Thymus (tissue), 11 donors: ENCODE results near the gene RALGAPA2. TPM values are rescaled to one million over a fixed set of nuclear protein-coding genes. Genes with fewer than 3 reads are reported as not detected.
A peak's percentile ranks its signal among the peaks of the same experiment; 100 is the strongest.

Experiments used
- DNase-seq, 9 donors: peaks; one replicate each; pipeline ENCODE4 v3.0.0-alpha.2; 2013; ENCODE audit warnings: low spot score in 9 of 9, low read depth in 6 of 9, missing footprints in 1 of 9
- H3K27ac ChIP-seq, 2 donors: one replicate each; pipeline ENCODE4 v1.5.1; 2013; ENCODE audit warnings: control low read depth in 1 of 2, low read depth in 1 of 2, low read length in 1 of 2, mild to moderate bottlenecking in 1 of 2, moderate library complexity in 1 of 2
- H3K27me3 ChIP-seq, 2 donors: one replicate each; pipeline ENCODE4 v1.5.1; 2013; ENCODE audit warnings: low read length in 1 of 2; ENCODE audit not compliant: control insufficient read depth in 2 of 2, insufficient read depth in 1 of 2
- H3K36me3 ChIP-seq, 2 donors: one replicate each; pipeline ENCODE4 v1.5.1; 2013; ENCODE audit warnings: low read length in 1 of 2, mild to moderate bottlenecking in 1 of 2, moderate library complexity in 1 of 2; ENCODE audit not compliant: control insufficient read depth in 2 of 2, insufficient read depth in 2 of 2
- H3K4me1 ChIP-seq, 2 donors: one replicate each; pipeline ENCODE4 v1.5.1; 2013; ENCODE audit warnings: low read length in 2 of 2; ENCODE audit not compliant: control insufficient read depth in 2 of 2, insufficient read depth in 2 of 2
- H3K4me3 ChIP-seq, 2 donors: one replicate each; pipeline ENCODE4 v1.5.1; 2013; ENCODE audit warnings: low read length in 2 of 2, control low read depth in 1 of 2, mild to moderate bottlenecking in 1 of 2
- H3K9me3 ChIP-seq, 2 donors: one replicate each; pipeline ENCODE4 v1.5.1; 2013; ENCODE audit warnings: low read length in 1 of 2, mild to moderate bottlenecking in 1 of 2; ENCODE audit not compliant: control insufficient read depth in 2 of 2, insufficient read depth in 1 of 2
- WGBS: extraction: QIAGEN DNeasy Blood & Tissue Kit; methylation state at CpG from one replicate; pipeline ENCODE4 v1.1.7; 2013; 5-methylcytosine and 5-hydroxymethylcytosine counted together
- polyA plus RNA-seq: library from polyadenylated mRNA; stranded (reverse); fragments of 200-250 nt; gene quantifications from one replicate; pipeline ENCODE4 v1.2.3, GENCODE V29; 2013
- total RNA-seq: library from RNA; stranded (reverse); fragments of 120-200 nt; gene quantifications from one replicate; pipeline ENCODE4 v1.2.4, GENCODE V29; 2013
- donor health status: healthy.

Gene RALGAPA2
- total and polyA plus RNA-seq, 2 donors, result 9.0 to 10.3 TPM

DNA sequence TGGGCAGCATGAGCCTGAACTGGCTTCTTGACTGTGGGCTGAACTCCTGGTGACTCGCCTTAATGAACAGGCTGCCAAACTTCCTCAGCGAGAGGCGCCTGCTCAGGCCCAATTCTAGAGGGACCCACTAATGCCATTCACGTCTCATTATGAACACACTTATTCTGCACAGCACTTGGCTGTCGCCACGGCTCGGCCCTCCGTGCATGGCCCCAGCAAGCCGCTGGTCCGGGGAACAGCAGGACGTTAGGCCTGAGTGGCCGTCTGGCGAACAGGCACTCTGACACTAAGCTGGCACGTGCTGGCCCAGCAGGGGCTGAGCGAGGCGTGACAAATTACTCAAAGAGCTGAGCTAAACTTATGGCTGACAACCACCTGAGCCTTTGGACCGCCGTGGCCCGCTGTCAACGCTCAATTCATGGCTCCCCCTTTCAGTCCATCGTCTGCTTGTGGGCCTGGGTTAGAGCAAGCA is 298.6 kb downstream of the RALGAPA2 start:
- H3K4me1 ChIP-seq, result peaks cover 13 to 20% of the 10 kb centered on the region in 2 donors
- no peaks in the 10 kb centered on the region for H3K27me3 ChIP-seq
- H3K4me3 ChIP-seq, result no peak overlapping the region
- H3K36me3 ChIP-seq, result no peaks in the 10 kb centered on the region
- no peak for DNase-seq
- WGBS, result 97% methylated on average over 21 of the region's 21 CpGs
- H3K9me3 ChIP-seq, result peaks cover 0 to 2% of the 10 kb centered on the region in 2 donors
- H3K27ac ChIP-seq, result no peak overlapping the region

DNA sequence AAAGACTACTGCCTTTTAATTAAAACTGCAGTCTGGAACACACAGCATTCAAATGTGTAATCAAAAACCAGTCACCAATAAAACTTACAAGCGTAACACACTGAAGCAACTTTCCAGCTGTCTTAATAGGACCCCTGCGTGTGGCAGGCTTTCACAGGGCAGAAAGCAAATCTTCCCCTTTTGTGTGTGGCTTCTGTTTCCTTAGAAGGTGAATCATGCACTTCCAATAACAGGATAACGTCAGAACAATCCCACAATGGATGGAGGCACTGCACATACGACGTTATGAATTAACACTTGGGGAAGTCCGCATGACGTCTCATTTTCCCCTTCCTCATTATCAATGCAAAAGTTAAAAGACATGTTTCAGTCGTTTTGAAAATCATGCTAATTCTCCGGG is 299.7 kb downstream of the RALGAPA2 start:
- Histone ChIP-seq H3K36me3 (no peaks in the 10 kb centered on the region), H3K4me3 (no peak overlapping the region), H3K9me3 (peaks cover 0 to 2% of the 10 kb centered on the region in 2 donors), H3K27me3 (no peaks in the 10 kb centered on the region), H3K27ac (no peak overlapping the region), H3K4me1 (peaks cover 9 to 14% of the 10 kb centered on the region in 2 donors)
- 85% methylated on average over 9 of the region's 9 CpGs for WGBS
- no peak for DNase-seq

DNA sequence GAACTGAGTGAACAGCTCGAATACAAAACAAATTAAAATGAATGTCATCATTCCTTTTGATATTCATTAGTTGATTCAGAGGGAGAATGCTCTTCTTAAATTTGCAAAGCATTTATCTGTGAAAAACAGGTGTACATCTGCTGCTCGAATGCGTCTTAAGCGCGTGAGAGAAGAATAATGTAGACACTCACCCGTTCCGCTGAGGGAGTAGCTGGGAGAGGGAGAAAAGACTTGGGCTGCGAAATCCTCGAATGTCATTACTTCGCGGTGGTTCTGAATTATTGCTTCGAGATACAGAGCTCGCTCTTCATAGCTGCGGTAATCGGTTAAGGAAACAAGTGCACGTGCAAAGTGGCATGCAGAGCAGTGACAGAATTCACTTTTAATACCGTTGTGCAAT is 300.6 kb downstream of the RALGAPA2 start:
- H3K27ac ChIP-seq, result no peak overlapping the region
- H3K9me3 ChIP-seq, result peaks cover 0 to 2% of the 10 kb centered on the region in 2 donors
- no peak overlapping the region for H3K4me3 ChIP-seq
- H3K27me3 ChIP-seq, result no peaks in the 10 kb centered on the region
- peaks cover 2 to 13% of the 10 kb centered on the region in 2 donors for H3K4me1 ChIP-seq
- H3K36me3 ChIP-seq, result no peaks in the 10 kb centered on the region
- WGBS, result 97% methylated on average over 17 of the region's 17 CpGs
- no peak for DNase-seq

DNA sequence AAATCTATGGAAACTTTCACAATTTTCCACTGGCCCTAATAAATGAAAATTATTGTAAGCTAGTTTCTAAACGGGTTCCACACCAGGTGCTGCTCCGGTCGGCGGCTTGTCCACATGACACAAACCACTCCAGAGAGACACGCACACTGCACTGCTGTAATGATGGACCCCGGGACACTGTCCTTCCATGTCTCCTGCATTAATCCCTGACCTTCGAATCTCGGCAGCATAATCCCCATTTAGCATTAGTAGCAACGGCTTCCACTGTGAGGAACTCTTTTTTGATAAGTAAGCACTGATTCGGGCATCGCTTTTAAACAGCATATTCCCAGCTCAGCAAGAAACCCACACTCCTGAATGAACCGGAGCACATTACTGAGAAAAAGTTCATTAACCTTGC is 301.0 kb downstream of the RALGAPA2 start:
- no peaks in the 10 kb centered on the region for H3K36me3 ChIP-seq
- H3K9me3 ChIP-seq, result no peaks in the 10 kb centered on the region
- peaks cover under 1 to 14% of the 10 kb centered on the region in 2 donors for H3K4me1 ChIP-seq
- no peaks in the 10 kb centered on the region for H3K27me3 ChIP-seq
- no peak for DNase-seq
- H3K4me3 ChIP-seq, result no peak overlapping the region
- H3K27ac ChIP-seq, result no peak overlapping the region
- 98% methylated on average over 12 of the region's 12 CpGs for WGBS

DNA sequence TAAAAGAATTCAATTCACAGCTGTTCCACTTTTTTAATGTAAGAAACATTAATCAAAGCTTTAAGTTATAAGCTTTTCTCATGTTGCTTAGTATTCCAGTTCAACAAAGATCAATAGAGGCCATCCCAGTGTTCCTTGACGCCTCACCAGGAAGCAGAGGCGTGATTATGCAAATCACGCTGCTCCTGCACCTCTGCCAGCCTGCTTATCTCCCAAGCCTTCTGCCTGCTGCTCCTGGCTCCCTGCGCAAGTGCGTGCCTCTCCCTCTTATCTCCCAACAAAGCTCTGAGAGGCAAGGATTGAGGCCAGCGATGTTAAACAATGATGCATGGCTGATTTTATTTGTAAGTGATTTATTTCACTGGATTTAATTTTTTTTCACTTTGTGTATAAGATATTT is 301.8 kb downstream of the RALGAPA2 start:
- no peak overlapping the region for H3K27ac ChIP-seq
- WGBS, result 95% methylated on average over 6 of the region's 6 CpGs
- H3K4me1 ChIP-seq, result peaks cover 5 to 19% of the 10 kb centered on the region in 2 donors
- H3K36me3 ChIP-seq, result no peaks in the 10 kb centered on the region
- H3K27me3 ChIP-seq, result no peaks in the 10 kb centered on the region
- no peak for DNase-seq
- no peak overlapping the region for H3K4me3 ChIP-seq
- H3K9me3 ChIP-seq, result no peaks in the 10 kb centered on the region

DNA sequence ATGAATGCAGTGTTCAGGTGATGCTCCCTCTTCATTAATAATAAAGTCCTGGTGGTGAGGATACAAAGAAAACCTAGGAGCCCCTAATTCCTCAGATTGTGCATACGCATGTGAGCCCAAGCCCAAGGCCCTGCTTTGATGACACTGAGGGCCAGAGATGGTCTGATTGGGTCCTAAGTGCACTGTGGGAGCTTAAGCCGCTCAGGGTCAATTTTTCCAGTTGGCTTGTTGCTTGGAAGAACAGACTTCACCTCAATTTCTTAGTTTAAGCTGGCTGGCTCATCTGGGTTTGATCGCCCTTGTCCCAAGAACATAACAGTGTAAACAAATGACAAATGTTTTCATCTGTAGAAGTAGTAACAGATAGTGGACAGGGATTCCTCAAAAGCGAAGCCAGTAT is 303.1 kb downstream of the RALGAPA2 start:
- DNase-seq, result no peak
- Histone ChIP-seq H3K27ac (no peak overlapping the region), H3K9me3 (no peaks in the 10 kb centered on the region), H3K4me3 (no peak overlapping the region), H3K36me3 (no peaks in the 10 kb centered on the region), H3K27me3 (no peaks in the 10 kb centered on the region), H3K4me1 (peaks cover 12 to 28% of the 10 kb centered on the region in 2 donors)
- WGBS, result 98% methylated on average over 4 of the region's 4 CpGs

DNA sequence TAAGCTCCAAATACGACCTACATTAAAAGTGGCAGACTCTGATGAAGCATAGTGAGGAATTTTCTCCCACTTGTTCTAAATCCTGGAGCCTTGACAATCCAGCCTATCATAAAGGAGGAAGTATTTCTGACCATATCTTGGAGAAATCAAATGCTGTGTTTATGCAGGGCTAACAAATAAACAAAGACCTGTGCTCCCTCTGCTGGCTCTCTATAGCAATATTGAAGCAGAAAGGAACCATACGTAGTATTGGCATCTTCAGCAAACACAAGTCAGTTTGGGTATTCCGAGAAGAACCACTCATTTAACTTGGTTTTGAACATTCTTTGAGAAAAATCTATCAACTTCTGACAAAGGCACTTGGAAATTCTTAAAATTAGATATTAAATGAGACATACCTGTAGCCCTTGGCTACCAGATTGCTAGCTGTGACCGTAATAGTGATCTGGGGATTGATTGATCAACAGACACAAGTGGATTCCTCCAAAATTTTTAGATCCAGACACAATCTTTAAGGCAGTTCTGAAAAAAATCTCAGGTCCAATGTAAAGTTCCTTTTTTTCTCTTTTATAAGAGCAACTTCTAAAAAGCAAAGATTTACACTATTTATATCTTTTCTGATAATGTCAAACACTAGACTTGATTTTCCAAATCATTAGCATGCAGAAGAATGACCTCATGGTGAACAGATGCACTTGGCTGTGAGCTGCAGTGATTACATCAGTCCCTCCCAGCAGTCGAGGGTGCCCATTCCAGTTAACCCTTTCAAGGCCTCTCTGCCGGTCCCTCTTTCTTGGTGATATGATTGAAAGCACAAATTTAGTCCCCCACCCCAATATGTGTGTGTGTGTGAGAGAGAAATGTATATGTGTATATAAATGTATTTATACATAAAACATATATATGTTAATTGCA is 304.3 kb downstream of the RALGAPA2 start:
- Histone ChIP-seq H3K4me3 (no peak overlapping the region), H3K27ac (no peak overlapping the region), H3K9me3 (no peaks in the 10 kb centered on the region), H3K4me1 (peaks cover 14 to 40% of the 10 kb centered on the region in 2 donors), H3K36me3 (no peaks in the 10 kb centered on the region), H3K27me3 (no peaks in the 10 kb centered on the region)
- 90% methylated on average over 6 of the region's 6 CpGs for WGBS
- DNase-seq, result peak in 2 of 9 donors; percentile 20 to 52

DNA sequence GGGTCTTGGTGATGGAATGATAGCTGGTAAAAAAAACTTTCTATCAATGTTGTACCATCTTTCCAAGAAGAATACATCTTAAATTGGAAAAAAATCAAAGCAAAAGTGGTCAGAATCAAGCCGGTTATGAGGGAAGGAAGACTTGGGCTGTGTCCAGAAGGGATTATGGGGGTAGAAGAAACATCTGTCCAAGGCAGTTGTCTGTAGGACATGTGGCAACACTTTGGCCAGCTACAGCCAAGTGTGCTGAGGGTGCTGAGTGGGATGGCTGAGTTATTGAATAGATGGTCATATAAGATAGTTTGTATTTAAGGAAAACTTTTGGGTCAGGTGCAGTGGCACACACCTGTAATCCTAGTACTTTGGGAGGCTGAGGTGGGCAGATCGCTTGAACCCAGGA is 306.1 kb downstream of the RALGAPA2 start:
- Histone ChIP-seq H3K4me1 (peaks cover 15 to 53% of the 10 kb centered on the region in 2 donors), H3K9me3 (no peaks in the 10 kb centered on the region), H3K27ac (no peak overlapping the region), H3K27me3 (no peaks in the 10 kb centered on the region), H3K4me3 (no peak overlapping the region), H3K36me3 (no peaks in the 10 kb centered on the region)
- WGBS, result 98% methylated on average over 2 of the region's 2 CpGs
- no peak for DNase-seq

DNA sequence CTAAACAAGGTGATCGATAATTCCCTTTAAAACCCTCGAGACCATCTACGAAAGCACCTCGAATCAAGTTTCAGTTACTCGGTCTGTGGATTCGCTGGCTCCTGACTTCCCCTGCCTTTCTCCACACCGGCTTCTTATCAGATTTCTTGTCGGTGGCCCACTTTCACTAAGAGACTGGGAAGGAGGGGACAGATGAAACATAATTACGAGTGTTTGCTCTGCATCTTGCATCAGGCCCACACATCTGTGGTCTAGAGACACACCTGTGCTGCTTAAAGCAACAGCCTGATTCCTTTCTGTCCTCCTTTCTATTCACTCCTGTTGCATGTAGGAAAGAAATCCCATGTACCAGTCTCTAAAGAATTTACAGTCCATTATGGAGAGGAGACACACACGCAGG is 306.8 kb downstream of the RALGAPA2 start:
- no peaks in the 10 kb centered on the region for H3K36me3 ChIP-seq
- peak overlapping the region in 1 of 2 donors; percentile 73 for H3K27ac ChIP-seq
- no peaks in the 10 kb centered on the region for H3K27me3 ChIP-seq
- no peak overlapping the region for H3K4me3 ChIP-seq
- no peaks in the 10 kb centered on the region for H3K9me3 ChIP-seq
- WGBS, result 67% methylated on average over 10 of the region's 10 CpGs
- peaks cover 16 to 56% of the 10 kb centered on the region in 2 donors for H3K4me1 ChIP-seq
- DNase-seq, result peak in 8 of 9 donors; percentile 15 to 77 (median 50)
